ENCODE results near the gene RFX6.

Gene RFX6

GRCh38 chr6:116948533-116949304 is 71.7 kb downstream of the RFX6 start:
- peak overlapping the region; percentile 57 for H3K27ac ChIP-seq
- TF ChIP-seq, protein P1, sequence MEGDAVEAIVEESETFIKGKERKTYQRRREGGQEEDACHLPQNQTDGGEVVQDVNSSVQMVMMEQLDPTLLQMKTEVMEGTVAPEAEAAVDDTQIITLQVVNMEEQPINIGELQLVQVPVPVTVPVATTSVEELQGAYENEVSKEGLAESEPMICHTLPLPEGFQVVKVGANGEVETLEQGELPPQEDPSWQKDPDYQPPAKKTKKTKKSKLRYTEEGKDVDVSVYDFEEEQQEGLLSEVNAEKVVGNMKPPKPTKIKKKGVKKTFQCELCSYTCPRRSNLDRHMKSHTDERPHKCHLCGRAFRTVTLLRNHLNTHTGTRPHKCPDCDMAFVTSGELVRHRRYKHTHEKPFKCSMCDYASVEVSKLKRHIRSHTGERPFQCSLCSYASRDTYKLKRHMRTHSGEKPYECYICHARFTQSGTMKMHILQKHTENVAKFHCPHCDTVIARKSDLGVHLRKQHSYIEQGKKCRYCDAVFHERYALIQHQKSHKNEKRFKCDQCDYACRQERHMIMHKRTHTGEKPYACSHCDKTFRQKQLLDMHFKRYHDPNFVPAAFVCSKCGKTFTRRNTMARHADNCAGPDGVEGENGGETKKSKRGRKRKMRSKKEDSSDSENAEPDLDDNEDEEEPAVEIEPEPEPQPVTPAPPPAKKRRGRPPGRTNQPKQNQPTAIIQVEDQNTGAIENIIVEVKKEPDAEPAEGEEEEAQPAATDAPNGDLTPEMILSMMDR (conservative IDR thresholded peaks at IDR 0.05), result no peak

DNA sequence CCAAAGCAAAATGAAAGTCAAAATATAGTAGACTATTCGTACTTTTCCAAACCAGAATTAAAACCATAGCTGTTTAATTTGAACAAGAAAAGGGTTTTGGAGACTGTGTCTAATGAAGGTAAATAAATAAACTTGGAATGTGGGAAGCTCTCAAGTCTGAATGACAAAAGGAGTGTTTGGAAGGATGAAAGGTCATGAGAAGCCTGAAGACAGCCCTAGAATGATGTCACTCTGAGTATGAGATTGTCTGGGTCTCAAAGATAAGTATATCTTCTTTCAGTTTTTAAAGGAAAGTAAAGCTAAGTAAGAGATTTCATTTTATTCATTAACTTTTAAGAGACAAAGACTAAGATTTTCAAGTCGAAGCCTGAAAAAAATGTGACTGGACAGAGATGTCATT is 72.9 kb downstream of the RFX6 start:
- TF ChIP-seq, protein P1 (conservative IDR thresholded peaks at IDR 0.05), result no peak
- no peak overlapping the region for H3K27ac ChIP-seq

- H3K27ac ChIP-seq, result peak overlapping the region; percentile 63
- TF ChIP-seq, protein P1 (conservative IDR thresholded peaks at IDR 0.05), result no peak
Measured at GRCh38 chr6:116954335-116954734, 77.3 kb downstream of the RFX6 start.

GRCh38 chr6:116954938-116955337 is 77.9 kb downstream of the RFX6 start:
- TF ChIP-seq, protein P1 (conservative IDR thresholded peaks at IDR 0.05), result no peak
- peak overlapping the region; percentile 63 for H3K27ac ChIP-seq

- TF ChIP-seq, protein P1 (conservative IDR thresholded peaks at IDR 0.05), result no peak
- peak overlapping the region; percentile 63 for H3K27ac ChIP-seq
Measured at GRCh38 chr6:116955773-116956172, 78.7 kb downstream of the RFX6 start.

GRCh38 chr6:116963972-116964371 is 86.9 kb downstream of the RFX6 start:
- TF ChIP-seq, protein P1 (conservative IDR thresholded peaks at IDR 0.05), result no peak
- no peak overlapping the region for H3K27ac ChIP-seq

DNA sequence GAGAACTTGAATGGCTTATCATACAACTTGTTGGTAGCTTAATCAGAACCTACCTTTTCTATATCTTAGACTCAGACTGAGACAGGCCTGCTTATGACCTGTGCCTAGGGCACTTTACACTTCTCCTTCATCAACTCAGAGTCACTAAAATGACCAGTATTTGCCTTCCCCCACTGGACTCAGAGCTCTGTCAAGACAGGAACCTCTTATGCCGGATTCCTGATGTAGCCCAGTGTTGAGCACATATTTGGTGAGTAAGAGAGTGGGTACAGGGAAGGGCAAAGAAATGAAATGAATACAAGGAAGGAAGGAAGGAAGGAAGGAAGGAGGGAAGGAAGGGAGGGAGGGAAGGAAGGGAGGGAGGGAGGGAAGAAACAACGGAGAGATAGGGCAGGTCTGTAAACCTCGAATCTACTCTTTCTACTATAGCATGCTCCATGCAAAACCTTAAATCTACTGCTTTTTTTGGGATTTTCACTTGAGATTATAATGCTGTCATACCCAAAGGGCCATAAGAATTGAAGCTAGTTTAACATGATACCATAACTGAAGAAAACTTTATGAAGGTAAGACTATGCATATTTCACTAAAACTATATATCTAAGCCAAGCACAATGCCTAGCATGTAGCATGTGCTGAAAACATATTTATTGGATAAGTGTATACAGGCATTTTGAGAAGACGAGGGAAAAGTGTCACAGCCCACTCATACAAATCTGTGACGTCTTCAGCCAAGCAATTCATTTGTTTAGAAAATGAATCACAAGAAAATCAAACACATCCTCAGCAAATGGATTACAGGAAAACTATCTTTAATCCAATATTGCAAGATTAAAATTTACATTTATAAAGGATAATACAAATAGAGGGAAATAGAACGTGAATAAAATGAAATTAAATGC is 89.9 kb downstream of the RFX6 start:
- TF ChIP-seq, protein P1 (conservative IDR thresholded peaks at IDR 0.05), result no peak
- H3K27ac ChIP-seq, result no peak overlapping the region
